GM10248 (cell line): ENCODE measurements around the gene FRAT2.

Experiments
- CTCF ChIA-PET: fragments of 300-600 bp; sonication (Branson Sonifier 250); formaldehyde crosslinking; extraction: SDS; loops from one replicate; lab custom pipeline; 2021; ENCODE audit warnings: antibody characterized with exemption; lab: Yijun Ruan, JAX
- POLR2A ChIA-PET: fragments of 350-650 bp; sonication (Branson Sonifier 250); formaldehyde crosslinking; extraction: SDS; loops from one replicate; lab custom pipeline; 2020; ENCODE audit warnings: antibody characterized with exemption; lab: Yijun Ruan, JAX
- DNase-seq: peaks from one replicate; pipeline ENCODE4 v3.0.0; 2012; ENCODE audit errors: extremely low spot score
- TF ChIP-seq, protein P1 (sequence below): IDR thresholded peaks from 2 replicates; pipeline ENCODE4 v1.5.1; 2012; ENCODE audit warnings: mild to moderate bottlenecking, low read depth; ENCODE audit errors: extremely low read depth, missing control alignments, control extremely low read depth

The FRAT2 gene, protein sequence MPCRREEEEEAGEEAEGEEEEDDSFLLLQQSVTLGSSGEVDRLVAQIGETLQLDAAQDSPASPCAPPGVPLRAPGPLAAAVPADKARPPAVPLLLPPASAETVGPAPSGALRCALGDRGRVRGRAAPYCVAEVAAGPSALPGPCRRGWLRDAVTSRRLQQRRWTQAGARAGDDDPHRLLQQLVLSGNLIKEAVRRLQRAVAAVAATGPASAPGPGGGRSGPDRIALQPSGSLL

DNA sequence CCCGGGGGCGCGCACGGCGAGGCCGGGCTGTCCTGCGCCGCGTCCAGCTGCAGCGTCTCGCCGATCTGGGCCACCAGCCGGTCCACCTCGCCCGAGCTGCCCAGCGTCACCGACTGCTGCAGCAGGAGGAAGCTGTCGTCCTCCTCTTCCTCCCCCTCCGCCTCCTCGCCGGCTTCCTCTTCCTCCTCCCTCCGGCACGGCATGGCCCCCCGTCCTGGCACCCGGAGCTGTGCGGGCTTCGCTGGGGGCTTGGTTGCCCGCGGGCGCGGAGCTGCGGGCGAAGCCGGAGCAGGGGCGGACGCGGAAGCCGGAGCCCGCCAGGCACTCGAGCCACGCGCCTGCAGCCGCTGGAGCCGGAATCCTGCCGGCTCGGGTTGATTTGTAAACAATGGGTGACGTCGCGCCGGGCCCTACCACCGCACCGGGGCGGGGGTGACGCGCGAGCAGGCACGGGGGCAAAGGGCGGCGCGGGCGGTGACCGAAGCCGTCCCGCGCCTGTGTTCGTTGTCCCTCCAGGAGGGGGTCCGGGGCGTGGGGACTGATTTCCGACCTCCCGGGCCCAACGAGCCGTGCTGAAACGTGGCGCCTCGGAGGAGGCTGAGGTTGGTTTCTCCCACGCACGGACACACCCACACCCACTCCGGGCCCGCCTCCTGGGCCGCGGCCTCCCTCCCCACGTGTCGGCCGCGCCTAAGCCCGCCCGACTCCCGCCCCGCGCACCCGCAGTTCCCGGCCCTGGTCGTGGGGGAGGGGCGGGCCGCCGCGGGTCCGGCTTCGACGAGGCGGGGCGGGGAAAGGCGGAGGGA, at the start of gene FRAT2:
TSS of gene FRAT2 (minus strand) at position 360 of the 806 bp plus-strand sequence. CDS start at position 203, 157 bp downstream.
- POLR2A ChIA-PET, result no interaction called here
- peak; percentile 96 for DNase-seq
- CTCF ChIA-PET, result interaction anchor here (1.2 to 4.5 kb wide), 3 partner anchors 10 to 16 kb away, joined by 3 to 24 read pairs (median 3); partner anchors contain the start of gene FRAT1

DNA sequence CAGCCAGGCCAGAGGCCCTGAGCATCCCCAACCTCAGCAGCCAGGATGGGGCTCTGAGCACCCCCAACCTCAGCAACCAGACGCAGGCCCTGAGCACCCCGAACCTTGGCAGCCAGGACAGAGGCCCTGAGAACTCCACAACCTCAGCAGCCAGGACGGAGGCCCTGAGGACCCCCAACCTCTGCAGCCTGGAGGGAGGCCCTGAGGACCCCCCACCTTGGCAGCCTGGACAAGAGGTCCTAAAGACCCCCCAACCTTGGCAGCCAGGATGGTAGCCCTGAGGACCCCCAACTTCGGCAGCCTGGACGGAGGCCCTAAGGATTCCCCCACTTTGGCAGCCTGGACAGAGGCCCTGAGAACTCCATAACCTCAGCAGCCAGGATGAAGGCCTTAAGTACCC, 49.6 kb upstream of the FRAT2 start:
- ChIA-PET CTCF (no interaction called here), POLR2A (no interaction called here)
- DNase-seq, result no peak
- TF ChIP-seq, protein P1, sequence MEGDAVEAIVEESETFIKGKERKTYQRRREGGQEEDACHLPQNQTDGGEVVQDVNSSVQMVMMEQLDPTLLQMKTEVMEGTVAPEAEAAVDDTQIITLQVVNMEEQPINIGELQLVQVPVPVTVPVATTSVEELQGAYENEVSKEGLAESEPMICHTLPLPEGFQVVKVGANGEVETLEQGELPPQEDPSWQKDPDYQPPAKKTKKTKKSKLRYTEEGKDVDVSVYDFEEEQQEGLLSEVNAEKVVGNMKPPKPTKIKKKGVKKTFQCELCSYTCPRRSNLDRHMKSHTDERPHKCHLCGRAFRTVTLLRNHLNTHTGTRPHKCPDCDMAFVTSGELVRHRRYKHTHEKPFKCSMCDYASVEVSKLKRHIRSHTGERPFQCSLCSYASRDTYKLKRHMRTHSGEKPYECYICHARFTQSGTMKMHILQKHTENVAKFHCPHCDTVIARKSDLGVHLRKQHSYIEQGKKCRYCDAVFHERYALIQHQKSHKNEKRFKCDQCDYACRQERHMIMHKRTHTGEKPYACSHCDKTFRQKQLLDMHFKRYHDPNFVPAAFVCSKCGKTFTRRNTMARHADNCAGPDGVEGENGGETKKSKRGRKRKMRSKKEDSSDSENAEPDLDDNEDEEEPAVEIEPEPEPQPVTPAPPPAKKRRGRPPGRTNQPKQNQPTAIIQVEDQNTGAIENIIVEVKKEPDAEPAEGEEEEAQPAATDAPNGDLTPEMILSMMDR, result no peak

More for the DNA sequence above, at the start of gene FRAT2:
- TF ChIP-seq, protein P1, result no peak

DNA sequence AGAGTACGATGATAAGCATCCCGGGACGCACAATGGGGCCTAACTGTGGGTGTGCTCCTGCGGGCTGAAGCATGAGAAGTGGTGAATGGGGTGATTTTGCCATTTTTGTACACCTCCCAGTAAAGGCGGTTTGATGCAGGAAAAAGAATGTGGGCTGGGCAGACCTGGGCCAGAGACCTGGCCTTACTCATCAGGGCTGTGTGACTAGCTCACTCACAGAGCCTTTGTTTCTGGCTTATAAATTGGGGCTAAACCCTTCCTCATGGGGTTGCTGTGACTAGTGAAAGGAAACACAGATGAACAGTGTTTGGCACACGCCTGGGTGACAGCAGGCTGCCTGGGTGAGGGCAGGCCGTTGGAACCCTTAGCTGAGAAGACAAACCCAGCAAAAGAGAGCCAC, 48.6 kb upstream of the FRAT2 start:
- DNase-seq, result no peak
- ChIA-PET POLR2A (no interaction called here), CTCF (interaction anchor here (0.9 kb wide), 1 partner anchor 18 kb away, joined by 4 read pairs; the partner anchor contains the start of gene RRP12)
- TF ChIP-seq, protein P1, result no peak

DNA sequence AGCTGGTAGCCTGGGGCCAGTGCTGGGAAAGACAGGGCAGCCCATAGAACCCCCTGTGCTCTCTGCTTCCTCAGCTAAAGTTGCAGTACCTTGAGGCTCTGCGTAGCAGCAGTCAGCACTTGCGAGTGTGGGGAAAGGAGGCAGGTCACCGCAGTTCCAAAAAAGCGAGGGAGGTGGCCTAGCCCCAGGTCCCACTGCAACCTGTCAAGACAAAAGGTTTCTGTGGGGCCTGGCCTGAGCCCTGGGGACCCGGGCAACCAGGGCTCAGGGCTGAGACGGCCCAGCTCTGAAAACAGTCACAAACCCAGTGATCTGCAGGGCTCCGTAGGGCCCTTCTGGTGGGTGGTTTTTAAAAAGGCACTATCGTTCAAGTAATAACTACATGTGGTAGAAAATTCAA, 47.1 kb upstream of the FRAT2 start:
- POLR2A ChIA-PET, result no interaction called here
- TF ChIP-seq, protein P1, result no peak
- CTCF ChIA-PET, result no interaction called here
- DNase-seq, result no peak

DNA sequence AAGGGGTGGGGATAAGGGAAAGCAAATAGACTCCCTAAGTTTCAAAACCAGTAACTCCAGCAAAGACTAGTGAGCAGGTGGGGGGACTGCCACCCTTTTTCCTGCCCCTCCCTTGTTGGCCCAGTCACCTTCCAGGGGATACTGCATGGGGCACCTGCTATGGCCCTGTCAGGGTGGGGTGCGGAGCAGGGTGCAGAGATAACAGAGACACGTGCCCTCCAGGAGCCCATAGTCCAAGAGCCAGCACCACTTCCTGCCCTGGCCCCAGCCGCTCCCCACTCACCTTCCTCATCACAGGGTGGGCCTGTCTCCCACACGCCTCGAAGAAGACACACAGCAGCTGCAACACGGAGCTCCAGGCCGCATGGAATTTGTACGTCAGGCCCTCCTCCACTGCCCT, 46.0 kb upstream of the FRAT2 start:
- TF ChIP-seq, protein P1, result no peak
- POLR2A ChIA-PET, result no interaction called here
- no peak for DNase-seq
- CTCF ChIA-PET, result no interaction called here

DNA sequence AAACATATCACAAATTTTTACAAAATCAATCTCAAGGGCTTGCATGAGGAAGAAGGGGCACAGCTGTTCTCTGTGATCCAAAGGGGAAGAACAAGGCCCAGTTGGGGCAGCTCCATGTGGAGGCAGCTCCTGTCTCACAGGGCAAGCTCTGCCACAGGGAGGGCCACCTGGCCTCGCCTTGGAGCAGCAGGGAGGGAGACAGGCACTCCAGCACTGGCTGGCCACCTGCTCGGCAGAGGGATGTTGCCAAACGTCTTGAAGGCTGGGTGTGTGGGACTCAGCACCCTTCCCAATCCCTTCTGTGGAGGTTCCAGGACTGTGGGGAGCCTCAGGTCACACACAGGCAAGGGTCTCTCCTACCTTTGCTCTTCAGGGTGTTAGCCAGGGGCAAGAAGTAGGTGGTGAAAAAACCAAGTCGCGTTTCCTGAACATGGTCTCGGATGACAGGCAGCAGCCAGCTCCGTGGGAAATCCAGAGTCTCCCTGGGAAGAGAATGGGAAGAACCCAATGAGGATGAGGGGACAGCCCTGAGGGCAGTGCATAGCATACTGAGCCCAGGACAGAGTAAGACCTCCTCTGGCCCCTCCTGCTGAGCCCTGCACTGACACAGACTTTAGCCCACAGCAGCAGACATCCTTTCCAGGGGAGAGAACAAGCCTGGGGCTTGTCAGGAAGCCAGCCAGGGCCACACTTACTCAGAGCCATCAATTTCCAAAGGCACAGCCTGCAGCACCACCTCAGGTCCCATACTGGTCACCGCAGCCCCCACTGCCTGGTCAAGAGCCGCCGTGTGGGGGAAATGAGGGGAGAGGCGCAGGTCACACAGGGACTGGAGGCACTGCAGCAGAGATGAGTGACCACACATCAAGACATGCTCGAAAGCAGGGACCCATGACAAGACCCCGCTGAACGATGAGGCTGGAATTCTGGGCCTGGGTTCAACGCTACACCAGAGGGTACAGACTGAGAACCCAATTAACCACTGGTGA, 44.7 kb upstream of the FRAT2 start:
- TF ChIP-seq, protein P1, result no peak
- ChIA-PET POLR2A (no interaction called here), CTCF (no interaction called here)
- no peak for DNase-seq
